ENCODE measurements around the gene DIPK2A.

DNA sequence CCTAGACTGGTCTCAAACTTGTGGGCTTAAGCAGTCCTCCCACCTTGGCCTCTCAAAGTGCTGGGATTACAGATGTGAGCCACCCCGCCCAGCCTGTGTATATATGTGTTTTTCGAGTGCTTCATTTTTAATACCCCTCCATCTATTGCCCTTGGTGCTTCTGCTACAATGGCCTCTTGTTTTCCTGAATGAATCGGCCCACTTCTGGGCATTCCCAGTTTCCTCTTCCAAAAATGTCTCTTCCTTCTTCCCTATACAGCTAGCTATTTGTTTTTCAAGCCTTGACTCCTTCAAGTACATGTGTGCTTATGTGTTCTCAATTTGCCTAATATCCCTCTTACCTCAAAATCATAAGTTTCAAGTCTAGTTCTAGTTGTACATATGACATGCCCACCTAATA, 16.7 kb downstream of the DIPK2A start:
- TF ChIP-seq CTCF (IDR thresholded peaks at IDR 0.05) (no peak), POLR2AphosphoS5 (IDR thresholded peaks at IDR 0.05) (no peak)
